SK-N-SH treated with all-trans-retinoic acid at 6 μM for 48 hours (cell line): ENCODE results near the gene AAK1.

Experiments used
- ATAC-seq: fragments of 200-7000 bp; cut with Tn5 transposase; 3 replicates; pipeline ENCODE4 v1.9.1; 2020; ENCODE audit warnings: mild to moderate bottlenecking, moderate library complexity
- BACH2 ChIP-seq: fragments of 250-450 bp; sonication (Bioruptor Pico); IDR thresholded peaks from 2 replicates; pipeline ENCODE4 v1.9.0; 2021; ENCODE audit warnings: mild to moderate bottlenecking, borderline replicate concordance
- CSDC2 ChIP-seq: fragments of 250-450 bp; sonication (Bioruptor Pico); IDR thresholded peaks from 2 replicates; pipeline ENCODE4 v1.5.0; 2020; ENCODE audit warnings: mild to moderate bottlenecking, moderate library complexity
- CSRNP3 ChIP-seq: fragments of 250-450 bp; sonication (Bioruptor Pico); IDR thresholded peaks from 2 replicates; pipeline ENCODE4 v1.5.1; 2021; ENCODE audit warnings: mild to moderate bottlenecking, moderate library complexity
- ESRRG ChIP-seq: fragments of 250-450 bp; sonication (Bioruptor Pico); IDR thresholded peaks from 2 replicates; pipeline ENCODE4 v1.6.1; 2021; ENCODE audit warnings: mild to moderate bottlenecking
- GLIS3 ChIP-seq: fragments of 250-450 bp; sonication (Bioruptor Pico); IDR thresholded peaks from 2 replicates; pipeline ENCODE4 v1.5.0; 2020; ENCODE audit warnings: mild to moderate bottlenecking, moderate library complexity
- ISL1 ChIP-seq: fragments of 250-450 bp; sonication (Bioruptor Pico); IDR thresholded peaks from 2 replicates; pipeline ENCODE4 v2.1.2; 2022; ENCODE audit warnings: mild to moderate bottlenecking, moderate library complexity
- OSR1 ChIP-seq: fragments of 250-450 bp; sonication (Bioruptor Pico); IDR thresholded peaks from 2 replicates; pipeline ENCODE4 v1.8.0; 2022; ENCODE audit warnings: moderate library complexity, mild to moderate bottlenecking, inconsistent platforms
- PPARA ChIP-seq: fragments of 250-450 bp; sonication (Bioruptor Pico); IDR thresholded peaks from 2 replicates; pipeline ENCODE4 v1.5.0; 2020; ENCODE audit warnings: mild to moderate bottlenecking, borderline replicate concordance
- RARB ChIP-seq: fragments of 250-450 bp; sonication (Bioruptor Pico); IDR thresholded peaks from 2 replicates; pipeline ENCODE4 v1.8.0; 2021; ENCODE audit warnings: mild to moderate bottlenecking, moderate library complexity
- SNAI2 ChIP-seq: fragments of 250-450 bp; sonication (Bioruptor Pico); IDR thresholded peaks from 2 replicates; pipeline ENCODE4 v1.5.0; 2020; ENCODE audit warnings: mild to moderate bottlenecking, moderate library complexity
- TCF4 ChIP-seq: fragments of 250-450 bp; sonication (Bioruptor Pico); IDR thresholded peaks from 2 replicates; pipeline ENCODE4 v1.8.0; 2021; ENCODE audit warnings: mild to moderate bottlenecking, moderate library complexity, borderline replicate concordance
- TOX ChIP-seq: fragments of 250-450 bp; sonication (Bioruptor Pico); IDR thresholded peaks from 2 replicates; pipeline ENCODE4 v1.8.0; 2021; ENCODE audit warnings: mild to moderate bottlenecking, moderate library complexity, borderline replicate concordance
- ZC3H10 ChIP-seq: fragments of 250-450 bp; sonication (Bioruptor Pico); IDR thresholded peaks from 2 replicates; pipeline ENCODE4 v1.5.1; 2021; ENCODE audit warnings: mild to moderate bottlenecking, moderate library complexity
- ZFP3 ChIP-seq: fragments of 250-450 bp; sonication (Bioruptor Pico); IDR thresholded peaks from 2 replicates; pipeline ENCODE4 v1.5.0; 2020; ENCODE audit warnings: mild to moderate bottlenecking, moderate library complexity
- ZFP30 ChIP-seq: fragments of 450-650 bp; formaldehyde crosslinking; IDR thresholded peaks from 2 replicates; pipeline ENCODE4 v1.5.0; 2022; ENCODE audit warnings: mild to moderate bottlenecking, moderate library complexity
- ZNF565 ChIP-seq: fragments of 450-650 bp; formaldehyde crosslinking; conservative IDR thresholded peaks from 2 replicates; pipeline ENCODE4 v1.5.0; 2020; ENCODE audit warnings: low read depth, mild to moderate bottlenecking, moderate library complexity
- ZNF70 ChIP-seq: fragments of 450-650 bp; formaldehyde crosslinking; IDR thresholded peaks from 2 replicates; pipeline ENCODE4 v1.5.0; 2020; ENCODE audit warnings: mild to moderate bottlenecking, moderate library complexity
- TF ChIP-seq, protein P1 (sequence below): fragments of 250-450 bp; sonication (Bioruptor Pico); IDR thresholded peaks from 2 replicates; pipeline ENCODE4 v1.5.0; 2020; ENCODE audit warnings: mild to moderate bottlenecking, moderate library complexity
- TF ChIP-seq, protein P2 (sequence below): fragments of 250-450 bp; sonication (Bioruptor Pico); IDR thresholded peaks from 2 replicates; pipeline ENCODE4 v1.8.0; 2021; ENCODE audit warnings: low read depth, mild to moderate bottlenecking, moderate library complexity, borderline replicate concordance
- TF ChIP-seq, protein P3 (sequence below): fragments of 250-450 bp; sonication (Bioruptor Pico); IDR thresholded peaks from 2 replicates; pipeline ENCODE4 v1.8.0; 2020; ENCODE audit warnings: mild to moderate bottlenecking, moderate library complexity, borderline replicate concordance
- TF ChIP-seq, protein P4 (sequence below): fragments of 250-450 bp; sonication (Bioruptor Pico); IDR thresholded peaks from 2 replicates; pipeline ENCODE4 v1.5.1; 2020; ENCODE audit warnings: low read depth, mild to moderate bottlenecking, moderate library complexity

The AAK1 gene

GRCh38 chr2:69481421-69481820, 162.1 kb downstream of the AAK1 start:
- TF ChIP-seq SNAI2 (CRISPR knock-in tag) = no peak
- TF ChIP-seq, protein P1, sequence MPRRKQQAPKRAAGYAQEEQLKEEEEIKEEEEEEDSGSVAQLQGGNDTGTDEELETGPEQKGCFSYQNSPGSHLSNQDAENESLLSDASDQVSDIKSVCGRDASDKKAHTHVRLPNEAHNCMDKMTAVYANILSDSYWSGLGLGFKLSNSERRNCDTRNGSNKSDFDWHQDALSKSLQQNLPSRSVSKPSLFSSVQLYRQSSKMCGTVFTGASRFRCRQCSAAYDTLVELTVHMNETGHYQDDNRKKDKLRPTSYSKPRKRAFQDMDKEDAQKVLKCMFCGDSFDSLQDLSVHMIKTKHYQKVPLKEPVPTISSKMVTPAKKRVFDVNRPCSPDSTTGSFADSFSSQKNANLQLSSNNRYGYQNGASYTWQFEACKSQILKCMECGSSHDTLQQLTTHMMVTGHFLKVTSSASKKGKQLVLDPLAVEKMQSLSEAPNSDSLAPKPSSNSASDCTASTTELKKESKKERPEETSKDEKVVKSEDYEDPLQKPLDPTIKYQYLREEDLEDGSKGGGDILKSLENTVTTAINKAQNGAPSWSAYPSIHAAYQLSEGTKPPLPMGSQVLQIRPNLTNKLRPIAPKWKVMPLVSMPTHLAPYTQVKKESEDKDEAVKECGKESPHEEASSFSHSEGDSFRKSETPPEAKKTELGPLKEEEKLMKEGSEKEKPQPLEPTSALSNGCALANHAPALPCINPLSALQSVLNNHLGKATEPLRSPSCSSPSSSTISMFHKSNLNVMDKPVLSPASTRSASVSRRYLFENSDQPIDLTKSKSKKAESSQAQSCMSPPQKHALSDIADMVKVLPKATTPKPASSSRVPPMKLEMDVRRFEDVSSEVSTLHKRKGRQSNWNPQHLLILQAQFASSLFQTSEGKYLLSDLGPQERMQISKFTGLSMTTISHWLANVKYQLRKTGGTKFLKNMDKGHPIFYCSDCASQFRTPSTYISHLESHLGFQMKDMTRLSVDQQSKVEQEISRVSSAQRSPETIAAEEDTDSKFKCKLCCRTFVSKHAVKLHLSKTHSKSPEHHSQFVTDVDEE (CRISPR knock-in tag) = no peak
- TF ChIP-seq, protein P2, sequence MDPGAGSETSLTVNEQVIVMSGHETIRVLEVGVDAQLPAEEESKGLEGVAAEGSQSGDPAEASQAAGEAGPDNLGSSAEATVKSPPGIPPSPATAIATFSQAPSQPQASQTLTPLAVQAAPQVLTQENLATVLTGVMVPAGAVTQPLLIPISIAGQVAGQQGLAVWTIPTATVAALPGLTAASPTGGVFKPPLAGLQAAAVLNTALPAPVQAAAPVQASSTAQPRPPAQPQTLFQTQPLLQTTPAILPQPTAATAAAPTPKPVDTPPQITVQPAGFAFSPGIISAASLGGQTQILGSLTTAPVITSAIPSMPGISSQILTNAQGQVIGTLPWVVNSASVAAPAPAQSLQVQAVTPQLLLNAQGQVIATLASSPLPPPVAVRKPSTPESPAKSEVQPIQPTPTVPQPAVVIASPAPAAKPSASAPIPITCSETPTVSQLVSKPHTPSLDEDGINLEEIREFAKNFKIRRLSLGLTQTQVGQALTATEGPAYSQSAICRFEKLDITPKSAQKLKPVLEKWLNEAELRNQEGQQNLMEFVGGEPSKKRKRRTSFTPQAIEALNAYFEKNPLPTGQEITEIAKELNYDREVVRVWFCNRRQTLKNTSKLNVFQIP = no peak
- no peak for TF ChIP-seq ZFP3 (CRISPR knock-in tag)
- no peak for TF ChIP-seq ZNF70
- no peak for TF ChIP-seq CSRNP3 (CRISPR knock-in tag)
- no peak for TF ChIP-seq ZFP30 (CRISPR knock-in tag)
- TF ChIP-seq BACH2 = no peak
- TF ChIP-seq ESRRG (CRISPR knock-in tag) = no peak
- TF ChIP-seq ZNF565 (CRISPR knock-in tag) = no peak
- no peak for TF ChIP-seq GLIS3 (CRISPR knock-in tag)
- TF ChIP-seq, protein P3, sequence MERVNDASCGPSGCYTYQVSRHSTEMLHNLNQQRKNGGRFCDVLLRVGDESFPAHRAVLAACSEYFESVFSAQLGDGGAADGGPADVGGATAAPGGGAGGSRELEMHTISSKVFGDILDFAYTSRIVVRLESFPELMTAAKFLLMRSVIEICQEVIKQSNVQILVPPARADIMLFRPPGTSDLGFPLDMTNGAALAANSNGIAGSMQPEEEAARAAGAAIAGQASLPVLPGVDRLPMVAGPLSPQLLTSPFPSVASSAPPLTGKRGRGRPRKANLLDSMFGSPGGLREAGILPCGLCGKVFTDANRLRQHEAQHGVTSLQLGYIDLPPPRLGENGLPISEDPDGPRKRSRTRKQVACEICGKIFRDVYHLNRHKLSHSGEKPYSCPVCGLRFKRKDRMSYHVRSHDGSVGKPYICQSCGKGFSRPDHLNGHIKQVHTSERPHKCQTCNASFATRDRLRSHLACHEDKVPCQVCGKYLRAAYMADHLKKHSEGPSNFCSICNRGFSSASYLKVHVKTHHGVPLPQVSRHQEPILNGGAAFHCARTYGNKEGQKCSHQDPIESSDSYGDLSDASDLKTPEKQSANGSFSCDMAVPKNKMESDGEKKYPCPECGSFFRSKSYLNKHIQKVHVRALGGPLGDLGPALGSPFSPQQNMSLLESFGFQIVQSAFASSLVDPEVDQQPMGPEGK = no peak
- TF ChIP-seq OSR1 (CRISPR knock-in tag) = no peak
- TF ChIP-seq CSDC2 (CRISPR knock-in tag) = no peak
- no peak for TF ChIP-seq ISL1
- no peak for TF ChIP-seq TOX (CRISPR knock-in tag)
- TF ChIP-seq, protein P4, sequence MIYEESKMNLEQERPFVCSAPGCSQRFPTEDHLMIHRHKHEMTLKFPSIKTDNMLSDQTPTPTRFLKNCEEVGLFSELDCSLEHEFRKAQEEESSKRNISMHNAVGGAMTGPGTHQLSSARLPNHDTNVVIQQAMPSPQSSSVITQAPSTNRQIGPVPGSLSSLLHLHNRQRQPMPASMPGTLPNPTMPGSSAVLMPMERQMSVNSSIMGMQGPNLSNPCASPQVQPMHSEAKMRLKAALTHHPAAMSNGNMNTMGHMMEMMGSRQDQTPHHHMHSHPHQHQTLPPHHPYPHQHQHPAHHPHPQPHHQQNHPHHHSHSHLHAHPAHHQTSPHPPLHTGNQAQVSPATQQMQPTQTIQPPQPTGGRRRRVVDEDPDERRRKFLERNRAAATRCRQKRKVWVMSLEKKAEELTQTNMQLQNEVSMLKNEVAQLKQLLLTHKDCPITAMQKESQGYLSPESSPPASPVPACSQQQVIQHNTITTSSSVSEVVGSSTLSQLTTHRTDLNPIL (CRISPR knock-in tag) = no peak
- TF ChIP-seq, all 23 proteins: peak for 0
- ATAC-seq = no peak

GRCh38 chr2:69477627-69478026, 165.9 kb downstream of the AAK1 start:
- TF ChIP-seq ESRRG (CRISPR knock-in tag) (no peak), GLIS3 (CRISPR knock-in tag) (no peak), TCF4 (CRISPR knock-in tag) (no peak), BACH2 (no peak), ZFP30 (CRISPR knock-in tag) (no peak), CSRNP3 (CRISPR knock-in tag) (no peak), ZNF70 (no peak), ZFP3 (CRISPR knock-in tag) (no peak), PPARA (CRISPR knock-in tag) (no peak), RARB (CRISPR knock-in tag) (no peak), OSR1 (CRISPR knock-in tag) (no peak), SNAI2 (CRISPR knock-in tag) (no peak), ZC3H10 (CRISPR knock-in tag) (no peak), CSDC2 (CRISPR knock-in tag) (no peak)
- TF ChIP-seq, all 23 proteins: peak for 0
- ATAC-seq = no peak
